Measurements from ENCODE around the gene RNU1-2.
"Not testable (repeated sequence)": the region's sequence is repeated elsewhere in the genome, so short reads cannot be mapped to it uniquely, and the experiment has no call there.

Gene RNU1-2

GRCh38 chr1:16895598-16896315, at the start of gene RNU1-2:
RNU1-2 (plus strand) TSS chr1:16895980.
- DNase-seq (ENCODE audit: low spot score) = peak; percentile 98

GRCh38 chr1:16856201-16856600, 39.6 kb upstream of the RNU1-2 start:
- not testable (repeated sequence) for DNase-seq (ENCODE audit: low spot score)

GRCh38 chr1:16859167-16860041, 36.4 kb upstream of the RNU1-2 start:
- DNase-seq (ENCODE audit: low spot score) = not testable (repeated sequence)

- DNase-seq (ENCODE audit: low spot score) = not testable (repeated sequence)
Observed at GRCh38 chr1:16860048-16860447, 35.7 kb upstream of the RNU1-2 start.

GRCh38 chr1:16861832-16862245, 33.9 kb upstream of the RNU1-2 start:
- DNase-seq (ENCODE audit: low spot score) = not testable (repeated sequence)

GRCh38 chr1:16862415-16862814, 33.4 kb upstream of the RNU1-2 start:
- not testable (repeated sequence) for DNase-seq (ENCODE audit: low spot score)

- DNase-seq (ENCODE audit: low spot score) = not testable (repeated sequence)
Observed at GRCh38 chr1:16863024-16863423, 32.8 kb upstream of the RNU1-2 start.

- DNase-seq (ENCODE audit: low spot score) = not testable (repeated sequence)
Observed at GRCh38 chr1:16866926-16867707, 28.7 kb upstream of the RNU1-2 start.

GRCh38 chr1:16868787-16869186, 27.0 kb upstream of the RNU1-2 start:
- DNase-seq (ENCODE audit: low spot score) = not testable (repeated sequence)

- not testable (repeated sequence) for DNase-seq (ENCODE audit: low spot score)
Observed at GRCh38 chr1:16869996-16870395, 25.8 kb upstream of the RNU1-2 start.

GRCh38 chr1:16871171-16871570, 24.6 kb upstream of the RNU1-2 start:
- not testable (repeated sequence) for DNase-seq (ENCODE audit: low spot score)

GRCh38 chr1:16872152-16873075, 23.4 kb upstream of the RNU1-2 start:
- DNase-seq (ENCODE audit: low spot score) = not testable (repeated sequence)

GRCh38 chr1:16873076-16873879, 22.5 kb upstream of the RNU1-2 start:
- DNase-seq (ENCODE audit: low spot score) = not testable (repeated sequence)

- not testable (repeated sequence) for DNase-seq (ENCODE audit: low spot score)
Observed at GRCh38 chr1:16874968-16875765, 20.6 kb upstream of the RNU1-2 start.

- DNase-seq (ENCODE audit: low spot score) = not testable (repeated sequence)
Observed at GRCh38 chr1:16881742-16882141, 14.0 kb upstream of the RNU1-2 start.

- DNase-seq (ENCODE audit: low spot score) = no peak
Observed at GRCh38 chr1:16882986-16883385, 12.8 kb upstream of the RNU1-2 start.

GRCh38 chr1:16884487-16884886, 11.3 kb upstream of the RNU1-2 start:
- not testable (repeated sequence) for DNase-seq (ENCODE audit: low spot score)

- no peak for DNase-seq (ENCODE audit: low spot score)
Observed at GRCh38 chr1:16886860-16887605, 8.7 kb upstream of the RNU1-2 start.

Measured in RKO (cell line).